ENCODE measurements around the gene FUS. TPM values are rescaled to one million over a fixed set of nuclear protein-coding genes. Genes with fewer than 3 reads are reported as not detected.

Gene FUS
- total and polyA plus RNA-seq, 12 donors, result 12.7 to 536 (median 148) TPM

DNA sequence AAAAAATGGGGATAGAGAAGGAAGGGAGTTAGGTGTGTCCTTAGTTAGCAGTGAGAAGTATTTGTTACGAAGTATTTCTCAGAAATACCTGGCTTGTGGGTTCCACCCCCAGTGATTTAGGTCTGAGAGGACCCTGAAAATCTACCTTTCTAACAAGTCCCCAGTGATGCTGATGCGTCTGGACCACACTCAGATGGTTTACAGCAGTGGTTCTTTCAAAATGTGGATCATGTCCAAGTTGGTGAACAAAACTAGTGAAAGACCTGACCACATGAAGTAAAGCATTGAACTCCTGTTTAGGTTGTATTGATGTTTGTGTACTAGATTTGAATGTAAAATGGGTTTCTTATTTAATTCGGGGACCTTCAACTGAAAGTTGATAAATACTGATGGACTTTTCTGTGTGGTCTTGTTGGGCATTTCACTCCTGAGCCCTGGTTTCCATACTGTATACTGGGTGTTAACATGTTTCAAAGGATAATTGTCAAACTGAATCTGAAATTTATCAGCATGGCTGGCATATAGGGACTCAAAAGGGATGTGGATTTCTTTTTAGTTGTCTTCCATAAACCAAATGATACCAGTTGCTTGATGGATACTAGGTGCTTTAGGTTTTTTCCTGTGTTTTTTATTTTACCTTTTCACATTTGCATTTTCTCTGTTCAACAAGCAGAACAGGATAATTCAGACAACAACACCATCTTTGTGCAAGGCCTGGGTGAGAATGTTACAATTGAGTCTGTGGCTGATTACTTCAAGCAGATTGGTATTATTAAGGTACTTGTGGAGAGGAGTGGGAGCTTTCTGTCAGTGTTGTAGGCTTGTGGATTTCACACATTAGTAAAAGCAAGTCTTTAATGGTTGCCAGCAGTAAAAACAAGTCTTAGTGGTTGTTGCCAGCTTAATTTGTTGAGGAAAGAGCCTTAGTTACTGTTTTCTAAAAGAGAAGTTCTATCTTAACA is 8.8 kb downstream of the FUS start:
- Histone ChIP-seq H3K27me3 (no peaks in the 10 kb centered on the region), H3K27ac (no peak overlapping the region), H3K36me3 (replicated peaks in 1 of 2) (peaks cover 0 to 100% of the 10 kb centered on the region in 2 donors), H3K9me3 (replicated peaks in 1 of 3) (no peaks in the 10 kb centered on the region), H3K4me3 (no peak overlapping the region), H3K4me1 (replicated peaks in 1 of 2) (peaks cover 0 to 7% of the 10 kb centered on the region in 2 donors)
- 83 to 91% (median 86%) methylated on average over 3 of the region's 3 CpGs for WGBS, 4 donors
- intact Hi-C loops (cut with DNase I), result no loop called here
- TF ChIP-seq POLR2A (IDR thresholded peaks at IDR 0.05) (no peak), CTCF (IDR thresholded peaks at IDR 0.05) (no peak)
- DNase-seq, result no peak

DNA sequence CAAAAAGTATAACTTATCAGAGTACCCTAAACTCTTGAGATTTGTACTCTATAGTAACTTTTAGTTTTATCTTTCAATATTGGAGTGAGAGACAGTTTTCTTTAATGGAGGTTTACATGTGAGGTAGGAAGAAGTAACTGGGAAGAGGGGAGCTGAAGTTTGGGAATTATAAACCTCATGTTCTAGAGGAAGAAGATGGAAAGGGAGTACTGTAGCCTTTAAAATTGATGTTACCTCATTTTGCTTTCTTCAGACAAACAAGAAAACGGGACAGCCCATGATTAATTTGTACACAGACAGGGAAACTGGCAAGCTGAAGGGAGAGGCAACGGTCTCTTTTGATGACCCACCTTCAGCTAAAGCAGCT is 9.5 kb downstream of the FUS start:
- no peak for TF ChIP-seq CTCF (IDR thresholded peaks at IDR 0.05)
- TF ChIP-seq POLR2A (IDR thresholded peaks at IDR 0.05), result no peak
- no peaks in the 10 kb centered on the region for H3K9me3 ChIP-seq (replicated peaks in 1 of 3)
- H3K36me3 ChIP-seq (replicated peaks in 1 of 2), result peaks cover 0 to 100% of the 10 kb centered on the region in 2 donors
- peaks cover 0 to 7% of the 10 kb centered on the region in 2 donors for H3K4me1 ChIP-seq (replicated peaks in 1 of 2)
- no peak overlapping the region for H3K27ac ChIP-seq
- no peak for DNase-seq
- 67 to 87% (median 73%) methylated on average over 2 of the region's 2 CpGs for WGBS, 4 donors
- no peak overlapping the region for H3K4me3 ChIP-seq
- no peaks in the 10 kb centered on the region for H3K27me3 ChIP-seq
- intact Hi-C loops (cut with DNase I), result no loop called here

- H3K27ac ChIP-seq, result no peak overlapping the region
- no peaks in the 10 kb centered on the region for H3K9me3 ChIP-seq (replicated peaks in 1 of 3)
- H3K4me3 ChIP-seq, result no peak overlapping the region
- TF ChIP-seq CTCF (IDR thresholded peaks at IDR 0.05), result no peak
- no peak for TF ChIP-seq POLR2A (IDR thresholded peaks at IDR 0.05)
- WGBS, 4 donors, result 79 to 85% (median 81%) methylated on average over 12 of the region's 12 CpGs
- intact Hi-C loops (cut with DNase I), result no loop called here
- no peak for DNase-seq
- H3K36me3 ChIP-seq (replicated peaks in 1 of 2), result peaks cover 0 to 100% of the 10 kb centered on the region in 2 donors
- no peaks in the 10 kb centered on the region for H3K27me3 ChIP-seq
- H3K4me1 ChIP-seq (replicated peaks in 1 of 2), result peaks cover 0 to 7% of the 10 kb centered on the region in 2 donors
These were observed 10.1 kb downstream of the FUS start for GRCh38 chr16:31190061-31190460.

DNA sequence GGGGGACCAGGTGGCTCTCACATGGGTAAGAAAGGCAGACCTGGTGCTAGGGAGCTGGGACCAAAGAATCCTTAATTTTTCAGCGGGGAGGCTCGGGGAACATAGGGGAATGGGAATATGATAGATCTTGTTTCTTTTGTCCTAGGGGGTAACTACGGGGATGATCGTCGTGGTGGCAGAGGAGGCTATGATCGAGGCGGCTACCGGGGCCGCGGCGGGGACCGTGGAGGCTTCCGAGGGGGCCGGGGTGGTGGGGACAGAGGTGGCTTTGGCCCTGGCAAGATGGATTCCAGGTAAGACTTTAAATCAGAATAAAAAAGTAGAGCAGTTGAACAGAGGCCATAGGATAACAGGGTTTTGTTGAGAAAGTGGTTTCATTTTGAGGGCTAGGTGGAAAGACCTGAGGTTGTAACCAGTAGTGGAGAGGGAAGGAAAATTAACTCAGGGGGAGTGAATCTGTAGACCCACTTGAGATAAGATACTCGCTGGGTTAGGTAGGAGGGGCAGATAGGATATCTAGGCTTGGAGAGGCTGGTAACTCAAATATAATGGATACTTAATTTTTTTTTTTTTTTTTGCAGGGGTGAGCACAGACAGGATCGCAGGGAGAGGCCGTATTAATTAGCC is 11.0 kb downstream of the FUS start:
- Histone ChIP-seq H3K27ac (no peak overlapping the region), H3K9me3 (replicated peaks in 1 of 3) (no peaks in the 10 kb centered on the region), H3K36me3 (replicated peaks in 1 of 2) (peaks cover 0 to 99% of the 10 kb centered on the region in 2 donors), H3K27me3 (no peaks in the 10 kb centered on the region), H3K4me3 (no peak overlapping the region), H3K4me1 (replicated peaks in 1 of 2) (peaks cover 0 to 5% of the 10 kb centered on the region in 2 donors)
- WGBS, 4 donors, result 90 to 94% (median 94%) methylated on average over 17 of the region's 17 CpGs
- TF ChIP-seq POLR2A (IDR thresholded peaks at IDR 0.05), result no peak
- TF ChIP-seq CTCF (IDR thresholded peaks at IDR 0.05), result no peak
- no peak for DNase-seq
- intact Hi-C loops (cut with DNase I), result no loop called here

All from adrenal gland (tissue), 12 donors.